K562 (cell line): ENCODE data around the gene NUAK1. TPM values are rescaled to one million over a fixed set of nuclear protein-coding genes. Genes with fewer than 3 reads are reported as not detected.

Source experiments
- ATAC-seq: fragments of 200-7000 bp; cut with Tn5 transposase; 3 replicates; pipeline ENCODE4 v1.9.1; 2020; ENCODE audit warnings: moderate library complexity
- BruUV-seq: library from RNA; stranded (reverse); fragments of 400-500 nt; replicated peaks from 2 replicates; lab custom pipeline; 2021; lab: Mats Ljungman, UMichigan
- CTCF ChIA-PET: fragments of 300-600 bp; formaldehyde crosslinking; extraction: SDS; loops from one replicate; lab custom pipeline; 2021; ENCODE audit warnings: low intra/inter-chr PET ratio; lab: Yijun Ruan, JAX
- POLR2A ChIA-PET: fragments of 300-600, 350-650 bp; sonication (Branson Sonifier 250); formaldehyde crosslinking; extraction: SDS; loops from one replicate; lab custom pipeline; 2021; ENCODE audit warnings: antibody characterized with exemption, inconsistent platforms; lab: Yijun Ruan, JAX
- DNase-seq, 4 experiments: peaks; one replicate each; pipeline versions ENCODE4 v3.0.0 to v3.0.0-alpha.2; 2011 to 2018; ENCODE audit warnings: low spot score in 3 of 4, mixed read lengths in 3 of 4; ENCODE audit errors: extremely low read depth in 1 of 4
- FAIRE-seq: peaks from 2 replicates; lab custom pipeline; 2011; peaks lifted over from hg19 to GRCh38; lab: Jason Lieb, UNC
- H2AFZ ChIP-seq: 2 replicates; pipeline ENCODE4 v1.6.0; 2011; ENCODE audit warnings: low read depth, low read length, control low read depth, inconsistent platforms
- H3K27ac ChIP-seq: fragments of 200-600 bp; 3 replicates; pipeline ENCODE4 v1.8.0; 2011; ENCODE audit warnings: low read depth, mild to moderate bottlenecking, control low read depth, inconsistent platforms, low read length, moderate library complexity, mixed read lengths; ENCODE audit errors: extremely low read depth
- H3K27me3 ChIP-seq, 2 experiments: fragments of 300-600 bp in 1 of 2; 2 replicates in 1 of 2; 3 replicates in 1 of 2; pipeline versions ENCODE4 v1.6.0 to v1.8.0; 2011; ENCODE audit warnings: inconsistent platforms in 2 of 2, low read length in 2 of 2, mild to moderate bottlenecking in 1 of 2, mixed read lengths in 1 of 2, moderate library complexity in 1 of 2; ENCODE audit not compliant: control insufficient read depth in 2 of 2, insufficient read depth in 2 of 2
- H3K36me3 ChIP-seq: fragments of 300-600 bp; 3 replicates; pipeline ENCODE4 v1.8.0; 2011; ENCODE audit warnings: mild to moderate bottlenecking, low read length, inconsistent platforms; ENCODE audit not compliant: control insufficient read depth, insufficient read depth
- H3K4me1 ChIP-seq, 2 experiments: fragments of 200-600 bp in 1 of 2; replicated peaks in 1 of 2; 2 replicates in 1 of 2; 3 replicates in 1 of 2; pipeline versions ENCODE4 v1.5.1 to v1.8.0; 2011; ENCODE audit warnings: inconsistent platforms in 2 of 2, low read length in 2 of 2, mild to moderate bottlenecking in 1 of 2, mixed read lengths in 1 of 2, moderate library complexity in 1 of 2; ENCODE audit not compliant: control insufficient read depth in 2 of 2, insufficient read depth in 2 of 2
- H3K4me2 ChIP-seq: 2 replicates; pipeline ENCODE4 v1.6.1; 2011; ENCODE audit warnings: low read length, control low read depth, inconsistent platforms, mixed read lengths; ENCODE audit not compliant: insufficient read depth
- H3K4me3 ChIP-seq: fragments of 200-600 bp; sonication (generic), shearing (Covaris generic); 2 replicates; pipeline ENCODE4 v1.5.1; 2016; ENCODE audit warnings: control low read depth, inconsistent platforms
- H3K79me2 ChIP-seq: fragments of 200-600 bp; 3 replicates; pipeline ENCODE4 v1.8.0; 2011; ENCODE audit warnings: low read length, inconsistent platforms; ENCODE audit not compliant: control insufficient read depth, insufficient read depth
- H3K9ac ChIP-seq, 2 experiments: 2 replicates each; pipeline versions ENCODE4 v1.6.0 to v1.6.1; 2011; ENCODE audit warnings: low read depth in 2 of 2, low read length in 2 of 2, control low read depth in 1 of 2, inconsistent platforms in 1 of 2, mild to moderate bottlenecking in 1 of 2, mixed read lengths in 1 of 2; ENCODE audit not compliant: insufficient read depth in 1 of 2
- H3K9me1 ChIP-seq: one replicate; pipeline ENCODE4 v1.6.0; 2011; ENCODE audit warnings: inconsistent platforms, mild to moderate bottlenecking, low read length, moderate library complexity; ENCODE audit not compliant: control insufficient read depth, insufficient read depth
- H3K9me3 ChIP-seq: replicated peaks from 2 replicates; pipeline ENCODE4 v1.5.1; 2011; ENCODE audit warnings: low read depth, low read length, inconsistent platforms; ENCODE audit not compliant: control insufficient read depth, insufficient read depth
- H4K20me1 ChIP-seq: replicated peaks from 2 replicates; pipeline ENCODE4 v1.6.1; 2011; ENCODE audit warnings: low read length, inconsistent platforms, mixed read lengths; ENCODE audit not compliant: control insufficient read depth, insufficient read depth
- ARID4B ChIP-seq: sonication (generic); formaldehyde crosslinking; IDR thresholded peaks from 2 replicates; pipeline ENCODE4 v1.8.0; 2022; ENCODE audit warnings: mild to moderate bottlenecking, missing genetic modification reagents
- CREB3 ChIP-seq: fragments of 450-650 bp; conservative IDR thresholded peaks from 2 replicates; pipeline ENCODE4 v1.6.1; 2016; ENCODE audit warnings: missing genetic modification characterization, low read depth, mild to moderate bottlenecking, missing compliant biosample characterization, moderate library complexity
- PPARD ChIP-seq: fragments of 250-450 bp; sonication (Bioruptor Pico); IDR thresholded peaks from 2 replicates; pipeline ENCODE4 v1.8.0; 2022; ENCODE audit warnings: inconsistent platforms, mild to moderate bottlenecking, moderate library complexity
- SRSF7 ChIP-seq: fragments of 200-400 bp; formaldehyde crosslinking; optimal IDR thresholded peaks from 2 replicates; pipeline ENCODE3; 2017; ENCODE audit warnings: mild to moderate bottlenecking, low read depth, low read length
- ZBTB1 ChIP-seq: sonication (generic); formaldehyde crosslinking; IDR thresholded peaks from 2 replicates; pipeline ENCODE4 v1.8.1; 2023; ENCODE audit warnings: missing genetic modification reagents, low read depth, mild to moderate bottlenecking, borderline replicate concordance
- ZNF197 ChIP-seq: fragments of 200-800 bp; sonication (Bioruptor generic); IDR thresholded peaks from 2 replicates; pipeline ENCODE4 v1.6.1; 2016; ENCODE audit warnings: low read depth, missing genetic modification characterization, missing compliant biosample characterization
- ZNF583 ChIP-seq: fragments of 250-450 bp; sonication (Bioruptor Pico); IDR thresholded peaks from 2 replicates; pipeline ENCODE4 v1.4.0; 2020
- ZNF586 ChIP-seq: fragments of 450-650 bp; formaldehyde crosslinking; conservative IDR thresholded peaks from 2 replicates; pipeline ENCODE4 v1.4.0; 2020; ENCODE audit warnings: mild to moderate bottlenecking, moderate library complexity
- WGBS: fragments of 100-300 bp; shearing (Covaris generic); methylation state at CpG from one replicate; pipeline ENCODE4 v1.1.6; 2016; ENCODE audit warnings: low coverage, mixed read lengths; ENCODE audit not compliant: insufficient coverage; ENCODE audit errors: missing lambda C conversion rate; 5-methylcytosine and 5-hydroxymethylcytosine counted together
- in situ Hi-C: fragments of 300-500 bp; cut with MboI; formaldehyde crosslinking; loops from 4 replicates; pipeline ENCODE4 v1.15.0; 2018; ENCODE audit warnings: inconsistent platforms, mixed read lengths
- intact Hi-C: fragments of 100-400 bp; cut with micrococcal nuclease; formaldehyde crosslinking; loops from 2 replicates; pipeline ENCODE4 v1.14.2; 2022
- polyA plus RNA-seq, 8 experiments: library from polyadenylated mRNA; depleted of rRNA in 4 of 8; stranded (reverse) in 5 of 8; unstranded in 3 of 8; fragments of >200 nt; fragmentation: Nextera tagmentation in 2 of 8; fragmentation: Illumina TruSeq in 1 of 8; extraction: Ambion mirVana in 2 of 8; extraction: Trizol in 1 of 8; gene quantifications; 2 replicates each; pipeline versions ENCODE4 v1.2.1 to v1.2.3, GENCODE V29; 2011 to 2014; ENCODE audit warnings: inconsistent platforms in 1 of 8, missing spikeins in 1 of 8
- total RNA-seq, 7 experiments: library from RNA; depleted of rRNA in 6 of 7; stranded (reverse); fragments of >200 nt in 6 of 7; fragmentation: Illumina TruSeq in 2 of 7; extraction: Trizol in 2 of 7; gene quantifications; 2 replicates each; pipeline versions ENCODE4 v1.2.1 to v1.2.3, GENCODE V29; 2011 to 2021; ENCODE audit warnings: low replicate concordance in 1 of 7

NUAK1 gene
- total and polyA plus RNA-seq, 9 of the 15 experiments (the other 6 are each of a cell fraction or from before 2014, with no cell fraction given), result 0.02 TPM; not detected in 8

- POLR2A ChIA-PET, result no interaction called here
- FAIRE-seq, result no peak
Observed at GRCh38 chr12:106154751-106155273, 16.1 kb upstream of the NUAK1 start.

GRCh38 chr12:106152334-106152733 is 13.6 kb upstream of the NUAK1 start:
- Histone ChIP-seq H3K4me3 (no peak overlapping the region), H3K36me3 (no peaks in the 10 kb centered on the region), H3K79me2 (no peaks in the 10 kb centered on the region), H3K4me1 (no peaks in the 10 kb centered on the region), H3K27me3 (peaks cover 0 to 5% of the 10 kb centered on the region in 2 experiments; a peak in 2 of 5 replicates), H3K9me1 (peaks cover 2% of the 10 kb centered on the region), H3K9me3 (no peaks in the 10 kb centered on the region), H3K9ac (no peak overlapping the region), H3K4me2 (no peak overlapping the region), H3K27ac (no peak overlapping the region), H4K20me1 (no peaks in the 10 kb centered on the region), H2AFZ (no peak overlapping the region)
- 2% methylated on average over 4 of the region's 4 CpGs for WGBS
- ATAC-seq (no peak), DNase-seq (no peak), FAIRE-seq (no peak)
- intact Hi-C loops, result no loop called here
- in situ Hi-C loops, result loop anchor here (10.0 kb wide), 1 partner anchor 448 kb away; no protein-coding TSS in a partner anchor
- ChIA-PET CTCF (no interaction called here), POLR2A (no interaction called here)
- BruUV-seq, result no TSS peak
- TF ChIP-seq ZNF197 (CRISPR knock-in tag) (no peak), ZBTB1 (CRISPR knock-in tag) (no peak), ZNF586 (CRISPR knock-in tag) (no peak), ZNF583 (CRISPR knock-in tag) (no peak), ARID4B (CRISPR knock-in tag) (no peak), SRSF7 (no peak), PPARD (CRISPR knock-in tag) (no peak)

More at GRCh38 chr12:106154751-106155273, 16.1 kb upstream of the NUAK1 start:
- intact Hi-C loops (no loop called here), in situ Hi-C loops (loop anchor here (10.0 kb wide), 1 partner anchor 450 kb away; no protein-coding TSS in a partner anchor)
- Histone ChIP-seq H3K36me3 (no peaks in the 10 kb centered on the region), H3K9me3 (no peaks in the 10 kb centered on the region), H3K27ac (no peak overlapping the region), H3K9ac (no peak overlapping the region), H3K4me3 (no peak overlapping the region), H4K20me1 (no peaks in the 10 kb centered on the region), H3K79me2 (no peaks in the 10 kb centered on the region), H3K27me3 (no peaks in the 10 kb centered on the region; a peak in 1 of 5 replicates), H3K4me2 (no peak overlapping the region), H2AFZ (no peak overlapping the region), H3K9me1 (peaks cover 2% of the 10 kb centered on the region), H3K4me1 (no peaks in the 10 kb centered on the region)
- TF ChIP-seq CREB3 (tag), result no peak
- 0% methylated on average over 3 of the region's 3 CpGs for WGBS
- CTCF ChIA-PET, result no interaction called here
- no TSS peak for BruUV-seq
- DNase-seq (no peak), ATAC-seq (no peak)
